Small intestine (tissue), 7 donors: ENCODE measurements around the gene DHRS7B. TPM values are rescaled to one million over a fixed set of nuclear protein-coding genes. Genes with fewer than 3 reads are reported as not detected.
"Not testable (repeated sequence)": the region's sequence is repeated elsewhere in the genome, so short reads cannot be mapped to it uniquely, and the experiment has no call there.

Experiments
- DNase-seq, 2 donors: peaks; one replicate each; pipeline versions ENCODE4 v3.0.0 to v3.0.0-alpha.2; 2013
- FAIRE-seq: peaks from 2 replicates; lab custom pipeline; 2012; peaks lifted over from hg19 to GRCh38; lab: Jason Lieb, UNC
- H3K27ac ChIP-seq, 3 donors: one replicate each; pipeline ENCODE4 v1.5.1; 2013; ENCODE audit warnings: low read length in 2 of 3, mild to moderate bottlenecking in 2 of 3, control low read depth in 1 of 3, inconsistent platforms in 1 of 3, low read depth in 1 of 3, moderate library complexity in 1 of 3
- H3K27me3 ChIP-seq, 3 donors: one replicate each; pipeline ENCODE4 v1.6.1; 2013; ENCODE audit warnings: low read length in 3 of 3, inconsistent platforms in 1 of 3; ENCODE audit not compliant: control insufficient read depth in 3 of 3, insufficient read depth in 3 of 3
- H3K36me3 ChIP-seq, 3 donors: one replicate each; pipeline ENCODE4 v1.6.1; 2013; ENCODE audit warnings: low read length in 3 of 3, inconsistent platforms in 1 of 3, low read depth in 1 of 3, mild to moderate bottlenecking in 1 of 3, moderate library complexity in 1 of 3; ENCODE audit not compliant: control insufficient read depth in 3 of 3, insufficient read depth in 2 of 3
- H3K4me1 ChIP-seq, 3 donors: one replicate each; pipeline ENCODE4 v1.6.1; 2013; ENCODE audit warnings: low read length in 2 of 3, inconsistent platforms in 1 of 3, low read depth in 1 of 3, mild to moderate bottlenecking in 1 of 3, moderate library complexity in 1 of 3; ENCODE audit not compliant: control insufficient read depth in 3 of 3, insufficient read depth in 2 of 3
- H3K4me3 ChIP-seq, 3 donors: one replicate each; pipeline ENCODE4 v1.5.1; 2013; ENCODE audit warnings: low read length in 3 of 3, control low read depth in 1 of 3, inconsistent platforms in 1 of 3, low read depth in 1 of 3, mild to moderate bottlenecking in 1 of 3, moderate library complexity in 1 of 3
- H3K9me3 ChIP-seq, 2 donors: one replicate each; pipeline ENCODE4 v1.6.1; 2013; ENCODE audit warnings: low read depth in 1 of 2, low read length in 1 of 2; ENCODE audit not compliant: control insufficient read depth in 2 of 2, insufficient read depth in 1 of 2
- WGBS, 3 donors: extraction: QIAGEN DNeasy Blood & Tissue Kit; methylation state at CpG; one replicate each; pipeline ENCODE4 v1.1.7; 2013; 5-methylcytosine and 5-hydroxymethylcytosine counted together
- polyA plus RNA-seq, 4 donors: library from polyadenylated mRNA; stranded (reverse) in 3 of 4; unstranded in 1 of 4; fragments of 200-250 nt in 3 of 4; fragments of 120-200 nt in 1 of 4; gene quantifications; one replicate each; pipeline versions ENCODE4 v1.2.1 to v1.2.3, GENCODE V29; 2013
- donor health status: healthy with polysubstance abuse.
- donor health status: control.
- donor health status: control.
- donor health status: Bipolar disorder and iron deficiency.
- donor health status: healthy.

The DHRS7B gene
- polyA plus RNA-seq, 4 donors, result 23.5 to 33.7 (median 27.8) TPM

GRCh38 chr17:21184570-21184969 is 57.8 kb downstream of the DHRS7B start:
- no peaks in the 10 kb centered on the region for H3K4me1 ChIP-seq
- no peaks in the 10 kb centered on the region for H3K9me3 ChIP-seq
- no peak for FAIRE-seq
- H3K27me3 ChIP-seq, result no peaks in the 10 kb centered on the region
- H3K36me3 ChIP-seq, result peaks cover 6 to 40% (median 8%) of the 10 kb centered on the region in 3 donors
- no peak overlapping the region for H3K27ac ChIP-seq
- H3K4me3 ChIP-seq, result no peak overlapping the region
- 92 to 96% (median 95%) methylated on average over 3 of the region's 3 CpGs for WGBS, 3 donors
- DNase-seq, result no peak

- Histone ChIP-seq H3K4me3 (no peak overlapping the region), H3K4me1 (no peaks in the 10 kb centered on the region), H3K27ac (no peak overlapping the region), H3K27me3 (no peaks in the 10 kb centered on the region), H3K9me3 (no peaks in the 10 kb centered on the region), H3K36me3 (peaks cover 6 to 38% (median 8%) of the 10 kb centered on the region in 3 donors)
- no peak for FAIRE-seq
- no peak for DNase-seq
- 93 to 100% (median 97%) methylated on average over 1 of the region's 1 CpG for WGBS, 3 donors
These were observed 58.3 kb downstream of the DHRS7B start for GRCh38 chr17:21185061-21185460.

GRCh38 chr17:21186399-21187187 is 59.8 kb downstream of the DHRS7B start:
- H3K36me3 ChIP-seq, result peaks cover 6 to 41% (median 8%) of the 10 kb centered on the region in 3 donors
- H3K27ac ChIP-seq, result no peak overlapping the region
- FAIRE-seq (no peak), DNase-seq (no peak)
- no peak overlapping the region for H3K4me3 ChIP-seq
- 83 to 98% (median 89%) methylated on average over 6 of the region's 6 CpGs for whole genome bisulfite sequencing, 3 donors
- H3K9me3 ChIP-seq, result no peaks in the 10 kb centered on the region
- no peaks in the 10 kb centered on the region for H3K27me3 ChIP-seq
- H3K4me1 ChIP-seq, result no peaks in the 10 kb centered on the region

- Histone ChIP-seq H3K9me3 (no peaks in the 10 kb centered on the region), H3K36me3 (peaks cover 6 to 41% (median 6%) of the 10 kb centered on the region in 3 donors), H3K4me1 (peaks cover 0 to 3% (median 0%) of the 10 kb centered on the region in 3 donors), H3K27me3 (no peaks in the 10 kb centered on the region), H3K27ac (no peak overlapping the region), H3K4me3 (no peak overlapping the region)
- DNase-seq, result no peak
- FAIRE-seq, result no peak
- 93 to 95% (median 93%) methylated on average over 4 of the region's 4 CpGs for WGBS, 3 donors
These were observed 62.6 kb downstream of the DHRS7B start for GRCh38 chr17:21189361-21189760.

GRCh38 chr17:21190078-21190477 is 63.3 kb downstream of the DHRS7B start:
- no peaks in the 10 kb centered on the region for H3K27me3 ChIP-seq
- no peak overlapping the region for H3K4me3 ChIP-seq
- no peaks in the 10 kb centered on the region for H3K9me3 ChIP-seq
- H3K27ac ChIP-seq, result no peak overlapping the region
- DNase-seq (no peak), FAIRE-seq (no peak)
- peaks cover 0 to 3% (median 0%) of the 10 kb centered on the region in 3 donors for H3K4me1 ChIP-seq
- WGBS, 3 donors, result 88 to 98% (median 92%) methylated on average over 6 of the region's 6 CpGs
- H3K36me3 ChIP-seq, result peaks cover 3 to 37% (median 4%) of the 10 kb centered on the region in 3 donors

- no peak for DNase-seq
- 53 to 96% (median 74%) methylated on average over 2 of the region's 2 CpGs for WGBS, 3 donors
- no peak overlapping the region for H3K4me3 ChIP-seq
- H3K4me1 ChIP-seq, result peaks cover 0 to 3% (median 0%) of the 10 kb centered on the region in 3 donors
- no peaks in the 10 kb centered on the region for H3K9me3 ChIP-seq
- no peaks in the 10 kb centered on the region for H3K27me3 ChIP-seq
- H3K36me3 ChIP-seq, result peaks cover 2 to 35% (median 7%) of the 10 kb centered on the region in 3 donors
- H3K27ac ChIP-seq, result no peak overlapping the region
- no peak for FAIRE-seq
These were observed 64.9 kb downstream of the DHRS7B start for GRCh38 chr17:21191698-21192097.

- FAIRE-seq, H3K4me1 ChIP-seq, H3K27me3 ChIP-seq, H3K27ac ChIP-seq, H3K9me3 ChIP-seq, H3K4me3 ChIP-seq, DNase-seq: not testable (repeated sequence)
- H3K36me3 ChIP-seq, result peaks cover 4 to 37% (median 10%) of the 10 kb centered on the region in 3 donors
- 89 to 96% (median 96%) methylated on average over 7 of the region's 7 CpGs for WGBS, 3 donors
These were observed 65.7 kb downstream of the DHRS7B start for GRCh38 chr17:21192414-21192813.

- H3K36me3 ChIP-seq, result peaks cover 5 to 43% (median 12%) of the 10 kb centered on the region in 3 donors
- 35 to 59% (median 43%) methylated on average over 5 of the region's 5 CpGs for WGBS, 3 donors
- FAIRE-seq (no peak), DNase-seq (no peak)
- no peaks in the 10 kb centered on the region for H3K27me3 ChIP-seq
- H3K4me1 ChIP-seq, result peaks cover 0 to 3% (median 0%) of the 10 kb centered on the region in 3 donors
- no peaks in the 10 kb centered on the region for H3K9me3 ChIP-seq
- H3K4me3 ChIP-seq, result no peak overlapping the region
- no peak overlapping the region for H3K27ac ChIP-seq
These were observed 66.3 kb downstream of the DHRS7B start for GRCh38 chr17:21193031-21193430.
